ENCODE data around the gene P4HB.

Gene P4HB

DNA sequence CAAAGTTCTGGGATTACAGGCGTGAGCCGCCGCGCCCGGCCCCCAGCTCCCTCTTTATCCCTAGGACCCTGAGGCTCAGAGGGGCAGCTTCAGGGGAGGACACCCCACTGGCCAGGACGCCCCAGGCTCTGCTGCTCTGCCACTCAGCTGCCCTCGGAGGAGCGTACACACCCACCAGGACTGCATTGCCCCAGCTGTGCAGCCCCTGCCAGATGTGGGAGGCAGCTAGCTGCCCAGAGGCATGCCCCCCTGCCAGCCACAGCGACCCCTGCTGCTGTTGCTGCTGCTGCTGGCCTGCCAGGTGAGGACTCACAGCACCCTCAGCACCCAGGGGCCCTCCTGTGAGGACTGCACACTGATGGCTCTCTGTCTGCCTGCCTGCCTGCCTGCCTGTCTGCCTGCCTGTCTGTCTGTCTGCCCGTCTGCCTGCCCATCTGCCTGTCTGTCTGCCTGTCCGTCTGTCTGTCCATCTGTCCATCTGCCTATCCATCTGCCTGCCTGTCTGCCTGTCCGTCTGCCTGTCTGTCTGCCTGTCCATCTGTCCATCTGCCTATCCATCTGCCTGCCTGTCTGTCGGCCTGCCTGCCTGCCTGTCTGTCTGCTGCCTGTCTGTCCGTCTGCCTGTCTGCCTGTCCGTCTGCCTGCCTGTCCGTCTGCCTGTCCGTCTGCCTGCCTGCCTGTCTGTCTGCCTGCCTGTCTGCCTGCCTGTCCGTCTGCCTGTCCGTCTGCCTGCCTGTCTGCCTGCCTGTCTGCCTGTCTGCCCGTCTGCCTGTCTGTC lies 51.4 kb downstream of the P4HB start:
- no peak for DNase-seq

DNA sequence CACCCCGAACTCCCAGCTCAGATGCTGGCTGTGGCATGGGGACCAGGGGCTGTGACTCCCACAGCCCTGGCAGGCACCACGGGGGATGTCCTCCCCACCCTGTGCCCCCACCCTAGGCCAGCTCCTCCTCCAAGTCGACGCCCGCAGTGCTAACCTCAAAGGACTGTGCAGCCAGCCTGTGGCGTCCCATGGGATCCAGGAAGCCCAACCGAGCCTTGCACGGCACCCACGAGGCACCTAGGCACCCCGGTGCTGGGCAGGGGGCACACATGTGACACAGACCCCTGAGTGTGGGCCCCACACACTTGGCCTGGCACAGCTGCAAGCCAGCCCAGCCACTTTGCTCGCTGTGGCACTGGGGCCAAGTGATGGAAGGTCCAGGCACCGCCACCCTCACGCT lies 52.5 kb downstream of the P4HB start:
- no peak for DNase-seq

DNA sequence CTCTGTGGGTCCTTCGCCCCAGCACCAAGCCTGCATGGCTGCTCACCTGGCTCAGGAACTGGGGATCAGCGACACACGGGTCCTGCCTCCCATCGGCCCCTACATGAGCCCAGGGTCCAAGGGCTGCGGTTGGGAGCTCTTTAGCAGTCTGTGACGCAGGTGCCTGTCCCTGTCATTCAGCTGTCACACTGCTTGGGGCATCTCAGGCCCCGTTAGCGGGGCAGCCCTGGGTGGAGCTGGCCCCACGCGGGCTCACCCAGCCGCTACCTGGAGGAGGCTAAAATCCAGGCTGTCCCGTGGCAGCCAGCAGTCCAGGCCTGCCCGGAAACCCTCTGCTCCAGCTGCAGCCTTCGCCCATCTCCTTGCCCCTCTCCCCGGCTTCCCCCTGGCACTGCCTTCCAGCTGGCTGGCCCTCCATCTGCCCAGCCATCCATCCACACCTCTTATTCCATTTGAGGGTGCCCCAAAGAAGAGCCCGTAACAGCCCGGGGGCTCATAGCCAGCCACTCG lies 53.1 kb downstream of the P4HB start:
- no peak for DNase-seq

DNA sequence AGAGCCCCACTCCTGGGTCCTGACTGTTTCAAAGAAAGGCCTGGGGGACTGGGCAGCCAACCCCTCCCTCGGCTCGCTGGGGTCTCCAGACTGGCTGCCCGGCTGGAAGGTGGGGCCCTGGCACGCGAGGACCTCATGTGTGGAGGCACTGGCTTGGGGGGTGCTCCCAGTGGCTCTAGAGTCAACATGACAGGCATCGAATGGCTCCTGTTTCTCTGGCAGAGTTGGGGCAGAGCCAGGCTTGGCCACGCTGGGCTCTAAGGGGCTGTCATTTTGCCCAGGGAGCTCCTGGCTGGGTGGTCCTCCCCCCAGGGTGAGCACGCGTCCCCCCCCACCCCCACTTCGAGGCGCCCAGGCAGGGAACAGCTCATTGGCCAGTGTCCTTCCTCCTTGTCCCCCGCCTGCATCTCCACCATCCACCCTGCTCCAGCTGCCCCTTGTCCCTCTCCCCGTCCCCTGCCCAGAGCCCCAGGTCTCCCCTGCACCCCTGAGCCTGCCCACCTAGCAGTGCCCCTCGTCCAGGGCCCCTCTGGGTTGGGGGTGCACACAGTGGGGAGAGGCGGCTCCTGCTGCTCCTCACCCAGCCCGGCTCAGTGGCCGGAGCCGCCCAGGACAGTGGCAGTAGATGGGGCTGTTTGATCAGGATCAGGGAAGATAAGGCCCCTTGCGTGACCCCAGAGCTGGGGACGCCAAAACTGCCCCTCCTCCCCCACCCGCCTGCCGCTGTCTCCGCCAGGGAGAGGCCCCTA lies 53.7 kb downstream of the P4HB start:
- DNase-seq, result no peak

DNA sequence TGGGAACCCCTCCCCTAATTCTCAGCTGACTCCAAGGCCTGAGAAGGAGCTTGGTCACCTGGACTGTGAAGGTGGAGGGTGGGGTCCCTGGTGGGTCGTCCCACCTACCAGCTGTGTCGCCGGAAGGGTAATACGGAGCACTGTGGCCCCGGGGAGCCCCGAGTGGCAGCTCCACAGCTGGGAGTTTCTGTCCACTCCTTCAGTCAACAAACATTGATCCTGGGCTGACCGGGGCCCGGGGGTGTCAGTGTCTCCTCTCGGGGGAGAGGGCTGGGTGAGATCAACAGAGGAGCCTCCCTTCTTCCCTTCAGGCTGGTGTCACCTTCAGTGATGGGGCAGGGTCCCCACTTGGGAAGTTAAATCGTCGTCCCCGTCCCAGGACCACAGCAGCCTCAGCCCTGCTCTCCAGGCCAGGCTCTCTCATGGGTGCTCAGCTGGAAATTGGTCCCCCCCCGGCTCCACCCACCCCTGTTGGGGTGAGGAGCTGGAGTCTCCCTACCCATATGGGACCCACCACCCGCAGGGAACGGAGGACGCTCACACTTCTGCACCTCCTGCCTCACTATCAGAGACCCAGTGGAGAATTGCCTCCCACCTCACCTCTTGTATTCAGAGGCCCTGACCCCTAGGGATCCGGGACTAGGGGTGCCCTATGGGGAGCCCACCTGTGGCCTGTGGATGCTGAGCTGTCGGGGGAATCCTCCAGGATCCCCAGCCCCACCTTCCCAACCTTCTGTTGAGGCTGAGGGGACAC lies 54.5 kb downstream of the P4HB start:
- no peak for DNase-seq

DNA sequence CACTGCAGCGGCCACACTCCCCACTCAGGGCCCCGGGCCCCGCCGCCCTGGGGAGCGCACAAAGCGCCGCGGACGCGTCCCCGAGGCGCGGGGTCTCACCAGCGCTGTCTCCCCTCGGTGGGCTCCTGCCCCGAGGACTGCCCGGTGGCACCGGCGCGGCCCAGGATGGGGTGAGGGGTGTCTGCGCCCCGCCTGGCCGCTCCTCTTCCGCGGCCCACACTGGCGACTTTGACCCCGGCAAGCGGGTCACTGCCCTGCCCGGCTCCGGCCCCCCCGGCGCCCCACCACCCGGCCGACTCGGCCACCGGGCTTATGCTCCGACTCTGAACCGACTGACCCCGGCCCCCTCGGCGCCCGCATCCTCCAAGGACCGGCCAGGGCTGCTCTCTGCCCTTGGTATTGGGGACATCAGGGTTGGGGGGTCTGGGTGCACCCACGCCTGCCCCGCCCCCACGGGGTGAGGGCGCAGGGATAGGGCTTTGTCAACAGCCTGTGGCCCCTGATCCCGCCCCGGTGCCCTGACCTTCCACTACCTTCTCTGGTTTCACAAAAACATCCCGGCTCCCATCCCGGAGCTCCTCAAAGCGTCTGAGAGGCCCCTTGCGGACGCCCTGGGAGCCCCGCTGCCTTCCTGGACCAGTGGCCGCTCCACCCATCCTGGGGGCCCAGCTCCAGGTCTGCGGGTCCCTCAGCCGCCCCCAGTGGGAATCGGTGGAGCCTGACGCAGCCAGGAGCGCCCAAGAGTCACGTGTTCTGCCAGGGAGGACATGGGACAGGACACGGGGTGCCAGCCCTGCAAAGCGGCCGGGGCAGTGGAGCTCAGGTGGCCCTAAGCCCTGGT lies 55.6 kb downstream of the P4HB start:
- DNase-seq, result no peak

DNA sequence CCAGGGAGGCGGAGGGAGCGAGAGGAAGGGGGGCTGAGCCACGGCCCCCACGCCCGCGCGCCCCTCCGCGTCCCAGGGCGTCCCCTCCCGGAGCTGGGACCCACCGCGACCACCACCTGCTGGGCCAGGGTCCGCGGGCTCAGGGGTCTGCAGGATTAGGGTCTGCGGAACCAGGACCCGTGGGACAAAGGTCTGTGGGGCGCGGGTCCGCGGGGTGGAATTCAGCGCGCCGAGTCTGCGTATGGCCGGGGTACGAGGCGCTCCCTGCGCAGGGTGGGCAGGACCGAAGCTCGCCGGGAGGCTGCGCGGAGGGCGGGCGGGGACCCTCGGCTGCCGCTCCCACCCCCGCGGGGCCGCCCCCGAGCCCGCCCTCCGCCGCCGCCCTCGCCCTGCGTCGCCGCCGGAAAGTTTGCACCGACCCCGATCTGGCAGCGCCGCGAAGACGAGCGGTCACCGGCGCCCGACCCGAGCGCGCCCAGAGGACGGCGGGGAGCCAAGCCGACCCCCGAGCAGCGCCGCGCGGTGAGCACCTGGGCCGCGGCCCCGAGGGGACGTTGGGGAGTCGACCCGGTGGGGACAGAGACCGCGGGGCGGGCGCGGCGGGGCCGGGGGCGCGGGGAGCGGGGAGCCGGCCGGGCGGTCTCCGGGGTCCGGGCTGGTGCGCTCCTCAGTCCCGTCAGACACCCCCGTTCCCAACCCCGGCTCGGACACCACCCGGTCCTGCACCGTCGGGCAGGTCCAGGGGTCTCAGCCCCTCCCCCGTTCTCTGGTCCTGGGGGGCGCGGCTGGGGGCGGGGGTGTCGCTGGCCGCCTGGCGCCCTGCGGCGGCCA lies 56.4 kb downstream of the P4HB start, which contains the start of gene GCGR:
Gene GCGR (plus strand): TSS at position 423 of the 831 bp plus-strand sequence. CDS start 4,869 bp downstream, outside the sequence.
- no peak for DNase-seq

DNA sequence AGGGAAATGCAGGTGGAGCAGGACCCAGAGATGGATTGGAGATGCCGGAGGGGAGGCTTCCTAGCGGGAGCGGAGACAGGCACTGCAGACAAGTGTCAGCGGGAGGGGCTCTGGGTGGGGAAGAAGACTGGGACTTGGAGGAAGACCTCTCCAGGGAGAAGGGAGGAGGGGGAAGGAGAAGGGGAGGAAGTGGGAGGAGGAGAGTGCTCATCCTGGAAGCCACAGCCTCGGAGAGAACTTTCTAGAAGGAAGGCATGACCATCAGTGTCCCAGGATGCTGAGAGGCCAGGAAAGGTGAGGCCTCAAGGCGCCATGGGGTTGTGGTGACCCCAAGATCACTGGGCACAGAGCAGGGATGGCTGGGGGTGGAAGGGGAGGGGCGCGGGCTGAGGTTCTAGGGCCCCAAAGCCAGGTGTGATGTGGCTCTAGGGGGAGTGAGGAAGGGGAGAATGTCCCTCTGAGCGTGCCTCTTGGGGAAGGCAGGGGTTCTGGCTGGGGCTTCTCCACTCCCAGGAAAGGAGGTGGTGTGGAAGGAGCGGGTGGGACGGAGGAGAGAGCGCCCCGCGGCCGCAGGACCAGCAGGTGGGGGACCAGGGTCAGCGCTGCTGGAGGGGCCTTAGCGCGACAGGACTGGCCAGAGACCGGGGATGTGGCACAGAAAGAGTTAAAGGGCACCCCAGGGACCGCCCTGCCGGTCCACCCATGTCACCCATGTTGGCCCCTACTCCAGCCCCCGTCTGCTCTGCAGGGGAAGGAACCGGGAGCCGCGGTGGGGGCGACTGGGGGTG lies 57.3 kb downstream of the P4HB start:
- DNase-seq, result no peak

DNA sequence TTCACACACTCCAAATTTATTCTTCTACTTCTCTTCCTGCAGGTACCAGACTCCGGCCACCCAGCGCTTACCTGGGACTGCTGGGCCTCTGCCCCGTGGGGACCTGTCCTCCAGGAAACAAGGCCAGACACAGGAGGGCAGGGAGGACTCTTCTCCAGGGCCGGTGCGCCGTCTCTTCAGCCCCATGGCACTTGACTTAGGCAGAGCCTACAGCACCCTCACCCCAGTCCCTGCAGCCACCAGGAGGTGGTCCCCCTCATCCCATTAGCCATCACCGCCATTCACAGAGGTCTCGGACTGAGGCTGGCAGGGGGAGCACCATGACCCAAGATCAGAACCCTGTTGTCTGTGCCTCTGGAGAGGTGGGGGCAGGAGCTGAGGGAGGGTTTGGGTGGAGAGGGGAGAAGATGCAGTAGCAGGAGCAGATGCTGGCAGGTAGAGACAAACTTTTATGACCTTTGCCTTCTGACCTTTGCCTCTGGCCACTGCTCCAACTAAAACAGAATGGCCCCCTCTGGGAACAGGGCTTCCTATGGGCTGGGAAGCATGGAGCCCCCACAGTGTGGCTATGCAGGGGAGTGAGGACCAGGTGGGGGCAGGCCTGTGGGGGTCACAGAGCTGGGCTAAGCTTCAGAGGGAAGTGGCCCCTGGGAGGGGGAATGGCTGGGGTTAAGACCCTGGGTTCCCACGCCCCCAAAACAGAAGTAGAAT lies 58.1 kb downstream of the P4HB start:
- no peak for DNase-seq

DNA sequence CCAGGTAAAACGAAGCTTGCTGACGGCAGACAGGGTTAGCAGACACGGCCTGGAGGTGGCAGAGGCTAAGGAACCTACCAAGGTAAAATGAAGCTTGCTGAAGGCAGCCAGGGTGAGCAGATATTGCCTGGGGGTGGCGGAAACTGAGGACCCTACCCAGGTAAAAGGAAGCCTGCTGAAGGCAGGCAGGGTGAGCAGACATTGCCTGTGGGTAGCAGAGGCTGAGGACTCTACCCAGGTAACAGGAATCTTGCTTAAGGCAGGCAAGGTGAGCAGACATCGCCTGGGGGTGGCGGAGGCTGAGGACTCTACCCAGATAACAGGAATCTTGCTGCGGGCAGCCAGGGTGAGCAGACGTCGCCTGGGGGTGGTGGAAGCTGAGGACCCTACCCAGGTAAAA lies 59.0 kb downstream of the P4HB start:
- DNase-seq, result no peak

DNA sequence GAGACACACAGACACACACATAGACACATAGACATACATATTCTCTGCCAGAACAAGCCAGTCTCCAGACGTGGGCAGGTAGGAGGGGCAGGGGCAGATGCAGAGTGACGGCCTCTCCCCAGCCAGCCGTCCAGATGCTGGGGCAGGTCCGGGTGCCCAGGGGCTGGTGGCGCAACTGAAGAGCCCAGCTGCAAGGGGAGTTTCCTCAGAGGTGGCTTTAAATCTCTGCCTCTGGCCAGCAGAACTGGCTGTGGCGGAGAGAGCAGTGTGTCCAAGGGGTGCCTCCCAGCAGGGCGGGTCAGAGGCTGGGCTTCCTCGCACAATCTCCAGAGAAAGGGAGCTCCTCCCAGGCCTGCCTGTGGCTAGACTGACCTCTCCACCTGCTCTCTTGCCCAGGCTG lies 65.8 kb downstream of the P4HB start:
- no peak for DNase-seq

DNA sequence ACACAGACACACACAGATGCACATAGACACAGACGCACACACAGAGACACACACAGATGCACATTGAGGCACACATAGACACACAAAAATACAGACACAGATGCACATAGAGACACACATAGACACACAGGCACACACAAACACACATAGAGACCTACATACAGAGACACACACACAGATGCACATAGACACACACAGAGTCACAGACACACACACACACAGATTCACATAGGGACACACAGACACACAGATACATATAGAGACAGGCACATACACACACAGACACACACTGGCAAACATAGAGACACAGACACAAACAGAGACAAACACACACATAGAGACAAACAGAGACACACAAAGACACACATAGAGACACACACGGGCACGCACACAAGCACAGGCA lies 66.3 kb downstream of the P4HB start:
- no peak for DNase-seq
